H1 (cell line): ENCODE results near the gene ARHGAP23.

Experiments used
- CTCF ChIP-seq, 3 experiments: IDR thresholded peaks; 1 replicate in 2 of 3; 2 replicates in 1 of 3; pipeline versions ENCODE4 v1.5.1 to v1.6.1; 2011; ENCODE audit warnings: low read length in 3 of 3, mild to moderate bottlenecking in 3 of 3, inconsistent platforms in 2 of 3, low read depth in 1 of 3, moderate library complexity in 1 of 3; ENCODE audit not compliant: insufficient read depth in 1 of 3; ENCODE audit errors: control extremely low read depth in 1 of 3
- EZH2 ChIP-seq: fragments of 200-600 bp; sonication (generic); IDR thresholded peaks from 2 replicates; pipeline ENCODE4 v1.7.1; 2012; ENCODE audit warnings: low read depth, mild to moderate bottlenecking, moderate library complexity, low read length, inconsistent platforms; ENCODE audit not compliant: severe bottlenecking
- MAFK ChIP-seq: IDR thresholded peaks from 2 replicates; pipeline ENCODE4 v1.6.1; 2012; ENCODE audit warnings: low read depth, mild to moderate bottlenecking, improper control_type of control experiment, low read length
- YY1 ChIP-seq: IDR thresholded peaks from 2 replicates; pipeline ENCODE4 v1.6.1; 2011; ENCODE audit warnings: low read depth, mild to moderate bottlenecking, low read length

- no peak for TF ChIP-seq CTCF (IDR thresholded peaks at IDR 0.05; ENCODE audit: control extremely low read depth in 1 of 3, insufficient read depth in 1 of 3, low read depth in 1 of 3, low read length in 3 of 3)
- no peak for TF ChIP-seq EZH2
- TF ChIP-seq MAFK: no peak
- TF ChIP-seq YY1: no peak
Measured at GRCh38 chr17:38458521-38458920, 30.3 kb downstream of the ARHGAP23 start.
